ENCODE results near the gene RPS18. TPM values are rescaled to one million over a fixed set of nuclear protein-coding genes. Genes with fewer than 3 reads are reported as not detected.
A peak's percentile ranks its signal among the peaks of the same experiment; 100 is the strongest.

RPS18 gene
- total and polyA plus RNA-seq, 2 of the 13 experiments (the other 11 are each of a cell fraction or from before 2014, with no cell fraction given) = 3,896 to 5,806 TPM

GRCh38 chr6:33248932-33249731, 22.7 kb upstream of the RPS18 start (continued):
- TF ChIP-seq MED8 (CRISPR knock-in tag; IDR thresholded peaks at IDR 0.05; ENCODE audit: insufficient replicate concordance) = peak; percentile 18
- 0 out of 2 replicates have a peak, but pooled peaks have one; percentile 38 for TF ChIP-seq HNF1A (IDR thresholded peaks at IDR 0.05; ENCODE audit: low read depth)
- TF ChIP-seq HNF1A (CRISPR knock-in tag; IDR thresholded peaks at IDR 0.05; ENCODE audit: borderline replicate concordance) = peak; percentile 39
- no peak for TF ChIP-seq GLI4 (CRISPR knock-in tag; IDR thresholded peaks at IDR 0.05; ENCODE audit: borderline replicate concordance)
- peak; percentile 84 for TF ChIP-seq ATF7-NPFF (CRISPR knock-in tag; IDR thresholded peaks at IDR 0.05; ENCODE audit: low read depth)
- TF ChIP-seq ZNF30 (CRISPR knock-in tag; IDR thresholded peaks at IDR 0.05) = no peak
- TF ChIP-seq NFATC3 (CRISPR knock-in tag; IDR thresholded peaks at IDR 0.05) = peak; percentile 76; the same call in 1 of the 2 replicates
- no peak for TF ChIP-seq ZNF878 (CRISPR knock-in tag; IDR thresholded peaks at IDR 0.05)
- no peak for TF ChIP-seq ZFP82 (CRISPR knock-in tag; IDR thresholded peaks at IDR 0.05; ENCODE audit: borderline replicate concordance)
- peak; percentile 69; the same call in 1 of the 2 replicates for TF ChIP-seq PBX3 (CRISPR knock-in tag; IDR thresholded peaks at IDR 0.05; ENCODE audit: borderline replicate concordance)
- TF ChIP-seq ZBTB3 (CRISPR knock-in tag; IDR thresholded peaks at IDR 0.05; ENCODE audit: borderline replicate concordance, low read depth) = peak; percentile 82
- no peak for TF ChIP-seq ATF3 (CRISPR knock-in tag; IDR thresholded peaks at IDR 0.05)
- TF ChIP-seq RORA (CRISPR knock-in tag; IDR thresholded peaks at IDR 0.05) = no peak
- TF ChIP-seq IKZF5 (CRISPR knock-in tag; IDR thresholded peaks at IDR 0.05) = peak; percentile 69
- TF ChIP-seq ZNF577 (CRISPR knock-in tag; IDR thresholded peaks at IDR 0.05; ENCODE audit: borderline replicate concordance, low read depth) = no peak
- TF ChIP-seq CHD4 (IDR thresholded peaks at IDR 0.05; ENCODE audit: borderline replicate concordance, low read length) = no peak
- TF ChIP-seq ZNF703 (CRISPR knock-in tag; IDR thresholded peaks at IDR 0.05; ENCODE audit: borderline replicate concordance) = no peak; the same call in 1 of the 2 replicates
- peak; percentile 86 for TF ChIP-seq SAP130 (CRISPR knock-in tag; IDR thresholded peaks at IDR 0.05; ENCODE audit: low read depth)
- peak; percentile 87 for TF ChIP-seq TARDBP (CRISPR knock-in tag; IDR thresholded peaks at IDR 0.05)
- TF ChIP-seq PAF1 (CRISPR knock-in tag; IDR thresholded peaks at IDR 0.05) = no peak; the same call in none of the 2 replicates
- TF ChIP-seq CENPX (CRISPR knock-in tag; IDR thresholded peaks at IDR 0.05) = no peak
- TF ChIP-seq ZMYM3 (CRISPR knock-in tag; IDR thresholded peaks at IDR 0.05) = peak; percentile 24; the same call in 1 of the 2 replicates
- TF ChIP-seq ZSCAN21 (CRISPR knock-in tag; IDR thresholded peaks at IDR 0.05; ENCODE audit: borderline replicate concordance) = no peak; the same call in 1 of the 2 replicates

All from HepG2 (cell line).